HepG2 (cell line): ENCODE results near the gene C9orf40. TPM values are rescaled to one million over a fixed set of nuclear protein-coding genes. Genes with fewer than 3 reads are reported as not detected.

Experiments used
- CENPBD1 ChIP-seq: sonication (generic); formaldehyde crosslinking; IDR thresholded peaks from 2 replicates; pipeline ENCODE4 v1.8.0; 2022; ENCODE audit warnings: missing genetic modification reagents, low read depth, mild to moderate bottlenecking, borderline replicate concordance
- HDAC2 ChIP-seq: sonication (generic); formaldehyde crosslinking; IDR thresholded peaks from 2 replicates; pipeline ENCODE4 v1.4.0; 2020; ENCODE audit warnings: missing genetic modification reagents
- MTA3 ChIP-seq: sonication (generic); formaldehyde crosslinking; IDR thresholded peaks from 2 replicates; pipeline ENCODE4 v1.4.0; 2020; ENCODE audit warnings: missing genetic modification reagents
- PCBP2 ChIP-seq: fragments of 200-400 bp; formaldehyde crosslinking; optimal IDR thresholded peaks from 2 replicates; pipeline ENCODE3; 2018; ENCODE audit warnings: low read length, low read depth; ENCODE audit not compliant: poor library complexity, severe bottlenecking
- RARA ChIP-seq: IDR thresholded peaks from 2 replicates; pipeline ENCODE4 v1.6.1; 2016; ENCODE audit warnings: missing genetic modification reagents, missing compliant biosample characterization
- SMC3 ChIP-seq: IDR thresholded peaks from 2 replicates; pipeline ENCODE4 v1.6.1; 2011; ENCODE audit warnings: low read length, improper control_type of control experiment
- THRA ChIP-seq: sonication (generic); formaldehyde crosslinking; IDR thresholded peaks from 2 replicates; pipeline ENCODE4 v1.4.0; 2020; ENCODE audit warnings: missing genetic modification reagents, borderline replicate concordance
- ZBTB3 ChIP-seq: sonication (generic); formaldehyde crosslinking; IDR thresholded peaks from 2 replicates; pipeline ENCODE4 v1.4.0; 2020; ENCODE audit warnings: low read depth, mild to moderate bottlenecking, moderate library complexity, missing genetic modification reagents, borderline replicate concordance
- ZBTB34 ChIP-seq: sonication (generic); formaldehyde crosslinking; IDR thresholded peaks from 2 replicates; pipeline ENCODE4 v1.8.0; 2022; ENCODE audit warnings: mild to moderate bottlenecking, missing genetic modification reagents
- ZFP36L1 ChIP-seq: sonication (generic); formaldehyde crosslinking; IDR thresholded peaks from 2 replicates; pipeline ENCODE4 v1.8.0; 2022; ENCODE audit warnings: mild to moderate bottlenecking, missing genetic modification reagents, moderate library complexity
- ZNF101 ChIP-seq: sonication (generic); formaldehyde crosslinking; IDR thresholded peaks from 2 replicates; pipeline ENCODE4 v1.4.0; 2020; ENCODE audit warnings: mild to moderate bottlenecking, low read depth, missing genetic modification reagents, borderline replicate concordance
- ZNF333 ChIP-seq: sonication (generic); formaldehyde crosslinking; IDR thresholded peaks from 2 replicates; pipeline ENCODE4 v1.4.0; 2020; ENCODE audit warnings: mild to moderate bottlenecking, missing genetic modification reagents, borderline replicate concordance
- ZNF510 ChIP-seq: sonication (generic); formaldehyde crosslinking; IDR thresholded peaks from 2 replicates; pipeline ENCODE4 v1.4.0; 2020; ENCODE audit warnings: low read depth, mild to moderate bottlenecking, missing genetic modification reagents
- ZNF512B ChIP-seq: sonication (generic); formaldehyde crosslinking; IDR thresholded peaks from 2 replicates; pipeline ENCODE4 v1.5.1; 2020; ENCODE audit warnings: missing genetic modification reagents, mild to moderate bottlenecking, borderline replicate concordance
- ZNF550 ChIP-seq: sonication (generic); formaldehyde crosslinking; IDR thresholded peaks from 2 replicates; pipeline ENCODE4 v1.4.0; 2020; ENCODE audit warnings: mild to moderate bottlenecking, missing genetic modification reagents, borderline replicate concordance
- ZNF563 ChIP-seq: sonication (generic); formaldehyde crosslinking; IDR thresholded peaks from 2 replicates; pipeline ENCODE4 v1.8.0; 2022; ENCODE audit warnings: mild to moderate bottlenecking, moderate library complexity, missing genetic modification reagents
- ZNF790 ChIP-seq: sonication (generic); formaldehyde crosslinking; IDR thresholded peaks from 2 replicates; pipeline ENCODE4 v1.8.0; 2022; ENCODE audit warnings: missing genetic modification reagents, mild to moderate bottlenecking, borderline replicate concordance
- polyA plus RNA-seq, 8 experiments: library from polyadenylated mRNA; depleted of rRNA in 3 of 8; stranded (reverse) in 7 of 8; unstranded in 1 of 8; fragments of >200 nt; fragmentation: Illumina TruSeq in 4 of 8; extraction: Trizol in 4 of 8; gene quantifications; 2 replicates each; pipeline versions ENCODE4 v1.2.1 to v1.2.3, GENCODE V29; 2011 to 2016; ENCODE audit warnings: low read depth in 4 of 8, missing spikeins in 1 of 8, mixed read lengths in 1 of 8; ENCODE audit not compliant: insufficient read depth in 1 of 8
- total RNA-seq, 5 experiments: library from RNA; depleted of rRNA; stranded (reverse); fragments of >200 nt; fragmentation: Illumina TruSeq; extraction: Trizol; gene quantifications; 2 replicates each; pipeline ENCODE4 v1.2.3, GENCODE V29; 2016; ENCODE audit warnings: low read depth in 1 of 5

C9orf40 gene
- total and polyA plus RNA-seq, 2 of the 13 experiments (the other 11 are each of a cell fraction or from before 2014, with no cell fraction given) = 3.0 to 13.5 TPM

- TF ChIP-seq ZNF550 (CRISPR knock-in tag) (no peak), ZBTB34 (CRISPR knock-in tag) (no peak; the same call in 1 of the 2 replicates), ZFP36L1 (no peak; the same call in 1 of the 2 replicates), RARA (CRISPR knock-in tag) (peak; percentile 79), HDAC2 (CRISPR knock-in tag) (peak; percentile 91), CENPBD1 (no peak), ZBTB3 (CRISPR knock-in tag) (no peak), PCBP2 (no peak), ZNF563 (no peak), ZNF333 (CRISPR knock-in tag) (no peak), ZNF790 (CRISPR knock-in tag) (no peak), ZNF101 (CRISPR knock-in tag) (no peak), ZNF510 (CRISPR knock-in tag) (no peak), ZNF512B (CRISPR knock-in tag) (no peak), MTA3 (no peak), THRA (peak; percentile 46), SMC3 (peak; percentile 95)
Observed at GRCh38 chr9:75001719-75002421, 49.2 kb upstream of the C9orf40 start (continued).
